Esophagus muscularis mucosa (tissue), 4 donors: ENCODE measurements around the gene REC8. TPM values are rescaled to one million over a fixed set of nuclear protein-coding genes. Genes with fewer than 3 reads are reported as not detected.
"Not testable (repeated sequence)": the region's sequence is repeated elsewhere in the genome, so short reads cannot be mapped to it uniquely, and the experiment has no call there.

ENCODE experiments used
- DNase-seq: peaks from one replicate; pipeline ENCODE4 v3.0.0-alpha.2; 2017; ENCODE audit errors: extremely low spot score
- H3K27ac ChIP-seq, 4 donors: fragments of 200-600 bp; sonication (generic); replicated peaks in 1 of 4; 1 replicate in 3 of 4; 2 replicates in 1 of 4; pipeline ENCODE4 v1.5.1; 2016 to 2019; ENCODE audit warnings: mild to moderate bottlenecking in 1 of 4
- H3K27me3 ChIP-seq, 4 donors: fragments of 200-600 bp; sonication (generic); one replicate each; pipeline versions ENCODE4 v1.5.1 to v1.6.0; 2016 to 2019
- H3K36me3 ChIP-seq, 4 donors: fragments of 200-600 bp; sonication (generic); one replicate each; pipeline ENCODE4 v1.5.1; 2016 to 2019
- H3K4me1 ChIP-seq, 4 donors: fragments of 200-600 bp; sonication (generic); one replicate each; pipeline ENCODE4 v1.5.1; 2016 to 2019
- H3K4me3 ChIP-seq, 4 donors: fragments of 200-600 bp; sonication (generic); 1 replicate in 2 of 4; 2 replicates in 2 of 4; pipeline ENCODE4 v1.5.1; 2016 to 2019; ENCODE audit warnings: mild to moderate bottlenecking in 4 of 4, moderate library complexity in 1 of 4
- H3K9me3 ChIP-seq, 4 donors: fragments of 200-600 bp; sonication (generic); 1 replicate in 3 of 4; 2 replicates in 1 of 4; pipeline ENCODE4 v1.5.1; 2016 to 2019
- EP300 ChIP-seq: sonication (generic); formaldehyde crosslinking; IDR thresholded peaks from one replicate; pipeline ENCODE4 v1.6.1; 2017; ENCODE audit warnings: antibody characterized with exemption
- POLR2A ChIP-seq: fragments of 450-650 bp; IDR thresholded peaks from one replicate; pipeline ENCODE4 v1.6.1; 2017; ENCODE audit warnings: antibody characterized with exemption, moderate library complexity, mild to moderate bottlenecking, low read depth
- POLR2AphosphoS5 ChIP-seq, 2 donors: sonication (generic); formaldehyde crosslinking; IDR thresholded peaks; one replicate each; pipeline ENCODE4 v1.6.1; 2017; ENCODE audit warnings: antibody characterized with exemption in 2 of 2
- WGBS: methylation state at CpG from one replicate; pipeline ENCODE4 v1.1.5; 2018; 5-methylcytosine and 5-hydroxymethylcytosine counted together
- intact Hi-C: fragments of 100-400 bp; cut with DNase I; formaldehyde crosslinking; loops from one replicate; pipeline ENCODE4 v1.15.1; 2023
- total RNA-seq, 4 donors: library from RNA; depleted of rRNA; stranded (reverse); fragments of >200 nt; gene quantifications; one replicate each; pipeline versions ENCODE4 v1.1.0 to v1.2.1, GENCODE V29; 2016
- TF ChIP-seq, protein P1 (sequence below), 3 experiments: fragments of 200-600 bp in 2 of 3; fragments of 450-650 bp in 1 of 3; sonication (generic) in 2 of 3; IDR thresholded peaks; one replicate each; pipeline ENCODE4 v1.5.1; 2017 to 2019; ENCODE audit warnings: antibody characterized with exemption in 3 of 3, mild to moderate bottlenecking in 2 of 3, moderate library complexity in 1 of 3

REC8 gene
- total RNA-seq, 4 donors from 2014 or later, result 4.6 to 5.9 (median 5.0) TPM

DNA sequence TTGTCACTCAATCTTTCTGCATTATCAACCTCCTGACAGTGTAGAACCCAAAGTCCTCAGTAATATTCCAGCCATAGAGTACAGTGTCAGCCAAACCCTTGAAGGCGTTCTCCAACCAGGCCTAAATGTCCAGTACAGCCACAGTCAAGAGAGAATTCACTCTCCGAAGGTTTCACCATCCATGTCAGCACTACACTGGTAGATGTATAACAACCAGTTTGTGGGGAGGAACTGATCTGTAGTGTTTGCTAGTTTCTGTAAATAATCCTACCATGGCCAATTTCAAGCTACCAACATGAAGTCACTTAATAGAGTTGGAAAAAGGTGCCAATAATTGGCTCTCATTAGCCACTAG is 44.4 kb downstream of the REC8 start:
- intact Hi-C loops, result no loop called here
- peaks cover 0 to 6% (median 0%) of the 10 kb centered on the region in 4 donors for H3K27me3 ChIP-seq
- H3K4me1 ChIP-seq, result peaks cover 26 to 42% (median 40%) of the 10 kb centered on the region in 4 donors
- peak overlapping the region; percentile 92 to 99 (median 96) for H3K27ac ChIP-seq
- H3K9me3 ChIP-seq, result no peaks in the 10 kb centered on the region
- peak overlapping the region; percentile 63 to 78 (median 73) for H3K4me3 ChIP-seq
- TF ChIP-seq EP300 (no peak), POLR2AphosphoS5 (IDR thresholded peaks at IDR 0.05) (no peak), POLR2A (no peak)
- TF ChIP-seq, protein P1, sequence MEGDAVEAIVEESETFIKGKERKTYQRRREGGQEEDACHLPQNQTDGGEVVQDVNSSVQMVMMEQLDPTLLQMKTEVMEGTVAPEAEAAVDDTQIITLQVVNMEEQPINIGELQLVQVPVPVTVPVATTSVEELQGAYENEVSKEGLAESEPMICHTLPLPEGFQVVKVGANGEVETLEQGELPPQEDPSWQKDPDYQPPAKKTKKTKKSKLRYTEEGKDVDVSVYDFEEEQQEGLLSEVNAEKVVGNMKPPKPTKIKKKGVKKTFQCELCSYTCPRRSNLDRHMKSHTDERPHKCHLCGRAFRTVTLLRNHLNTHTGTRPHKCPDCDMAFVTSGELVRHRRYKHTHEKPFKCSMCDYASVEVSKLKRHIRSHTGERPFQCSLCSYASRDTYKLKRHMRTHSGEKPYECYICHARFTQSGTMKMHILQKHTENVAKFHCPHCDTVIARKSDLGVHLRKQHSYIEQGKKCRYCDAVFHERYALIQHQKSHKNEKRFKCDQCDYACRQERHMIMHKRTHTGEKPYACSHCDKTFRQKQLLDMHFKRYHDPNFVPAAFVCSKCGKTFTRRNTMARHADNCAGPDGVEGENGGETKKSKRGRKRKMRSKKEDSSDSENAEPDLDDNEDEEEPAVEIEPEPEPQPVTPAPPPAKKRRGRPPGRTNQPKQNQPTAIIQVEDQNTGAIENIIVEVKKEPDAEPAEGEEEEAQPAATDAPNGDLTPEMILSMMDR (IDR thresholded peaks at IDR 0.05), result no peak
- no peak for DNase-seq
- H3K36me3 ChIP-seq, result peaks cover 0 to 22% (median 14%) of the 10 kb centered on the region in 4 donors
- 78% methylated on average over 2 of the region's 2 CpGs for WGBS

DNA sequence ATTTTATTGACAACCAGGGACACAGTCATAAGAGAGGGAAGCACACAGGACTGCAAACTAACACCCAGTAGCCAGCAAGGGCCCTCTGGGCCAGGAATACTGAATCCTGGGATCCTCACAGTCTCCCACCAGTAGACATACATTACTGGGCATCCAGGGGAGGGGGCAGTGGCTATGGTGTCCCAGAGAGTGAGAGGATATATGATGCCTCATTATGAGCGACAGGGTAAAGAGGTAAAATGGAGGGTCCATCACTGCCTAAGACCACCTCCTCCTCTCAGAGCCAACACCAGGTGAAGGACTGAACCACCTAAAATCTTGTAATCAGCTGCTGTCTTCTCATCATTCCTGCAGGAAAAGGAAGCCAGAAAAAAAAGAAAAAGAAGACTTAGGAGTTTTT is 45.0 kb downstream of the REC8 start:
- DNase-seq, result not testable (repeated sequence)
- peak overlapping the region in 2 of 4 donors; percentile 97 to 99 for H3K27ac ChIP-seq
- 84% methylated on average over 1 of the region's 1 CpG for WGBS

DNA sequence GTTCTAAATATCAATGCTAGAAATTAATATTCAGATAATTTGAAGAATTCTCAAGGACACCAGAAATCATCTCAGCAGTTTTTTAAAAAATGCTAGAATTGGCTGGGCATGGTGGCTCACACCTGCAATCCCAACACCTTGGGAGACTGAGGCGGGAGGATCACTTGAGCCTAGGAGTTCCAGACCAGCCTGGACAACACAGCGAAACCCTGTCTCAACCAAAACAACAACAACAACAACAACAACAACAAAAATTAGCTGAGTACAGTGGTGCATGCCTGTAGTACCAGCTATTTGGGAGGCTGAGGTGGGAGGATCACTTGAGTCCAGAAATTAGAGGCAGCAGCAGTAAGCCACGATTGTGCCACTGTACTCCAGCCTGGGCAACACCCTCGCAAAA is 47.2 kb downstream of the REC8 start:
- Histone ChIP-seq H3K4me3 (no peak overlapping the region), H3K27me3 (no peaks in the 10 kb centered on the region), H3K9me3 (no peaks in the 10 kb centered on the region), H3K27ac (no peak overlapping the region), H3K4me1 (peaks cover 14 to 23% (median 19%) of the 10 kb centered on the region in 4 donors), H3K36me3 (peaks cover 0 to 20% (median 11%) of the 10 kb centered on the region in 4 donors)
- no peak for DNase-seq
- intact Hi-C loops, result no loop called here
- no peak for TF ChIP-seq POLR2A
- TF ChIP-seq, protein P1 (IDR thresholded peaks at IDR 0.05), result no peak
- no peak for TF ChIP-seq EP300
- no peak for TF ChIP-seq POLR2AphosphoS5 (IDR thresholded peaks at IDR 0.05)
- WGBS, result 92% methylated on average over 4 of the region's 4 CpGs

More for the DNA sequence above, 45.0 kb downstream of the REC8 start:
- intact Hi-C loops, H3K4me3 ChIP-seq, H3K27me3 ChIP-seq, H3K9me3 ChIP-seq: not testable (repeated sequence)
- Histone ChIP-seq H3K36me3 (peaks cover 0 to 20% (median 11%) of the 10 kb centered on the region in 4 donors), H3K4me1 (peaks cover 26 to 36% (median 35%) of the 10 kb centered on the region in 4 donors)

DNA sequence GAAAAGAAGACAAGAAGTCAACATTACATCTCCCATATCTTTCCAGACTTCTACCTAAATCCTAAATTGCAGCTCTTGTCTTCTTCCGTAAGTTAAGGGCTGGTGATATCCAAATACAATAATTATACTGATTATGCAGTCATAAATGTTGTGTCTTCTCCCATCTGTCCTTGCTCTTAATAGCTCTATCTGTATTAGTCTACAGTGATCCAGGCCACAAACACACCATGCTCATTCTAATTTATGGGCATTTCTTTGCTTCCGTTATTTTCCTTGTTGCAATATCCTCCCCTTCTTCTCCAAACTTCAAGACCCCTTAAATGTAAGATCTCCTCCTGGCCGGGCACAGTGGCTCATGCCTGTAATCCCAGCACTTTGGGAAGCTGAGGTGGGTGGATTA is 47.6 kb downstream of the REC8 start:
- intact Hi-C loops, result no loop called here
- no peak overlapping the region for H3K27ac ChIP-seq
- H3K27me3 ChIP-seq, result no peaks in the 10 kb centered on the region
- 52% methylated on average over 3 of the region's 3 CpGs for WGBS
- H3K4me3 ChIP-seq, result no peak overlapping the region
- H3K36me3 ChIP-seq, result peaks cover 0 to 20% (median 11%) of the 10 kb centered on the region in 4 donors
- H3K9me3 ChIP-seq, result no peaks in the 10 kb centered on the region
- no peak for DNase-seq
- TF ChIP-seq POLR2A (no peak), EP300 (no peak), POLR2AphosphoS5 (IDR thresholded peaks at IDR 0.05) (no peak)
- TF ChIP-seq, protein P1 (IDR thresholded peaks at IDR 0.05), result no peak
- peaks cover 13 to 20% (median 15%) of the 10 kb centered on the region in 4 donors for H3K4me1 ChIP-seq

DNA sequence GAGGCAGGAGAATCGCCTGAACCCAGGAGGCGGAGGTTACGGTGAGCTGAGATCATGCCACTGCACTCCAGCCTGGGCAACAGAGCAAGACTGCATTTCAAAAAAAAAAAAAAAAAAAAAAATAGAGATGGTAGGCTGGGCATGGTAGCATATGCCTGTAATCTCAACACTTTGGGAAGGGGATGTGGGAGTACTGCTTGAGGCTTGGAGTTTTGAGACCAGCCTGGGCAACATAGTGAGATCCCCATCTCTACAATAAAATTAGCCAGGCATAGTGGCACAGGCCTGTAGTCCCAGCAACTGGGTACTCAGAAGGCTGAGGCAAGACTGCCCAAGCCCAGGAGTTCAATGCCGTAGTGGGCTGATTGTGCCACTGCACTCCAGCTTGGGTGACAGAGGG is 51.1 kb downstream of the REC8 start:
- H3K9me3 ChIP-seq, DNase-seq, H3K27me3 ChIP-seq, H3K27ac ChIP-seq, intact Hi-C loops, H3K4me3 ChIP-seq: not testable (repeated sequence)
- peaks cover 0 to 19% (median 13%) of the 10 kb centered on the region in 4 donors for H3K36me3 ChIP-seq
- H3K4me1 ChIP-seq, result peaks cover 4 to 18% (median 5%) of the 10 kb centered on the region in 4 donors
- WGBS, result 97% methylated on average over 4 of the region's 4 CpGs

DNA sequence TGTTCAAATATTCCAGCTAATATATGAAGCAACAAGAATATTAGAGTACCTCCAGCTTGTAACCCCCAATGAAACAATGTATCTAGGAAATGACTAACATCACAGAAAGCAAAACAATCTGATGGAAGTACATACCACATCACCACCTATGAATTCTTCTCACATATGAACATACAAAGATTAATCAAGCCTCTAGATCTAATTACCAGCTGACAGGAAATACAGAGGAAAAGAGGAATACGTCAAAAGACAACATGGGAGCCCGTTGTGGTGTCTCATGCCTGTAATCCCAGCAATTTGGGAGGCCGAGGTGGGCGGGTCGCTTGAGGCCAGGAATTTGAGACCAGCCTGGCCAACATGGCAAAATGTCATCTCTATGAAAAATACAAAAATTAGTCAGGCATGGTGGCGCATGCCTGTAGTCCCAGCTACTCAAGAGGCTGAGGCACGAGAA is 52.8 kb downstream of the REC8 start:
- Histone ChIP-seq H3K4me3 (no peak overlapping the region), H3K36me3 (peaks cover 0 to 19% (median 13%) of the 10 kb centered on the region in 4 donors), H3K27me3 (no peaks in the 10 kb centered on the region), H3K4me1 (peaks cover 4 to 18% (median 7%) of the 10 kb centered on the region in 4 donors), H3K27ac (peak overlapping the region in 2 of 4 donors; percentile 17 to 39), H3K9me3 (no peaks in the 10 kb centered on the region)
- intact Hi-C loops, result no loop called here
- WGBS, result 87% methylated on average over 7 of the region's 7 CpGs
- no peak for TF ChIP-seq POLR2AphosphoS5 (IDR thresholded peaks at IDR 0.05)
- TF ChIP-seq, protein P1 (IDR thresholded peaks at IDR 0.05), result no peak
- TF ChIP-seq POLR2A, result no peak
- TF ChIP-seq EP300, result no peak
- no peak for DNase-seq
